Kidney (tissue), 14 donors: ENCODE measurements around the gene RAP1A. TPM values are rescaled to one million over a fixed set of nuclear protein-coding genes. Genes with fewer than 3 reads are reported as not detected.

Experiments
- DNase-seq, 5 donors: peaks; one replicate each; pipeline ENCODE4 v3.0.0-alpha.2; 2013 to 2020
- FAIRE-seq: peaks from 2 replicates; lab custom pipeline; 2012; peaks lifted over from hg19 to GRCh38; lab: Jason Lieb, UNC
- H3K27ac ChIP-seq, 2 donors: one replicate each; pipeline ENCODE4 v1.7.0; 2013; ENCODE audit warnings: low read depth in 2 of 2, low read length in 2 of 2, inconsistent platforms in 1 of 2
- H3K27me3 ChIP-seq: one replicate; pipeline ENCODE4 v1.7.1; 2013; ENCODE audit warnings: low read length, inconsistent platforms; ENCODE audit not compliant: control insufficient read depth, insufficient read depth
- H3K36me3 ChIP-seq, 3 donors: one replicate each; pipeline versions ENCODE4 v1.7.0 to v1.7.1; 2013; ENCODE audit warnings: low read length in 3 of 3, control low read depth in 1 of 3, inconsistent platforms in 1 of 3; ENCODE audit not compliant: insufficient read depth in 3 of 3, control insufficient read depth in 2 of 3
- H3K4me1 ChIP-seq, 3 donors: one replicate each; pipeline versions ENCODE4 v1.7.0 to v1.7.1; 2013; ENCODE audit warnings: low read length in 3 of 3, inconsistent platforms in 1 of 3, low read depth in 1 of 3; ENCODE audit not compliant: control insufficient read depth in 2 of 3, insufficient read depth in 2 of 3
- H3K4me3 ChIP-seq, 3 donors: one replicate each; pipeline versions ENCODE4 v1.7.0 to v1.8.1; 2013; ENCODE audit warnings: low read length in 3 of 3, control low read depth in 1 of 3, inconsistent platforms in 1 of 3
- H3K9ac ChIP-seq, 3 donors: one replicate each; pipeline versions ENCODE4 v1.7.0 to v1.7.1; 2013; ENCODE audit warnings: low read length in 3 of 3, control low read depth in 1 of 3, inconsistent platforms in 1 of 3
- H3K9me3 ChIP-seq, 3 donors: one replicate each; pipeline versions ENCODE4 v1.7.0 to v1.7.1; 2013; ENCODE audit warnings: low read length in 3 of 3, control low read depth in 1 of 3, inconsistent platforms in 1 of 3; ENCODE audit not compliant: control insufficient read depth in 2 of 3, insufficient read depth in 1 of 3
- CTCF ChIP-seq: IDR thresholded peaks from 3 replicates; pipeline ENCODE4 v1.5.1; 2012; ENCODE audit warnings: mild to moderate bottlenecking, moderate library complexity, borderline replicate concordance; ENCODE audit not compliant: insufficient read depth; ENCODE audit errors: extremely low read depth
- intact Hi-C: fragments of 100-400 bp; cut with DNase I; formaldehyde crosslinking; loops from one replicate; pipeline ENCODE4 v1.11.1; 2022
- polyA plus RNA-seq: library from polyadenylated mRNA; stranded (reverse); fragments of 350-450 nt; fragmentation: Illumina TruSeq; extraction: RNeasy Lipid Tissue Mini Kit (QIAGEN cat#74804); gene quantifications from one replicate; pipeline ENCODE4 v1.2.3, GENCODE V29; 2014; ENCODE audit warnings: low read depth, low replicate concordance; ENCODE audit not compliant: insufficient read depth
- total RNA-seq: library from RNA; stranded (reverse); fragmentation: NEBNext Ultra II Directional; extraction: Animal tissue kit (Norgen Biotek cat#: 25700); gene quantifications from one replicate; pipeline ENCODE4 v1.2.1, GENCODE V29; 2021
- donor health status: control.
- donor health status: control.
- donor health status: control.
- donor health status: control.
- donor health status: control.
- donor health status: DM: yes; HTN: yes; CAD: no.
- donor health status: Normal renal cell carcinoma (clear cell type).

RAP1A gene
- total and polyA plus RNA-seq, 2 donors from 2014 or later: 55.8 to 91.3 TPM

- H3K4me3 ChIP-seq: no peak overlapping the region
- no peak for DNase-seq
- H3K36me3 ChIP-seq: no peaks in the 10 kb centered on the region
- H3K4me1 ChIP-seq: peaks cover 0 to 12% (median 5%) of the 10 kb centered on the region in 3 donors
- no peak for TF ChIP-seq CTCF
- H3K9me3 ChIP-seq: no peaks in the 10 kb centered on the region
- no peak for FAIRE-seq
- H3K27me3 ChIP-seq: no peaks in the 10 kb centered on the region
- H3K27ac ChIP-seq: peak overlapping the region; percentile 11 to 77
- peak overlapping the region in 1 of 3 donors; percentile 68 for H3K9ac ChIP-seq
- intact Hi-C loops: no loop called here
Measured at GRCh38 chr1:111591937-111592336, 27.7 kb upstream of the RAP1A start.

- peak overlapping the region in 1 of 3 donors; percentile 68 for H3K9ac ChIP-seq
- H3K36me3 ChIP-seq: no peaks in the 10 kb centered on the region
- H3K4me3 ChIP-seq: peak overlapping the region in 1 of 3 donors; percentile 21
- no peak for FAIRE-seq
- no peaks in the 10 kb centered on the region for H3K27me3 ChIP-seq
- intact Hi-C loops: no loop called here
- H3K9me3 ChIP-seq: no peaks in the 10 kb centered on the region
- H3K27ac ChIP-seq: peak overlapping the region; percentile 49 to 77
- H3K4me1 ChIP-seq: peaks cover 0 to 12% (median 5%) of the 10 kb centered on the region in 3 donors
- TF ChIP-seq CTCF: no peak
- peak; percentile 32 to 96 (median 50) for DNase-seq
Measured at GRCh38 chr1:111592389-111593361, 26.9 kb upstream of the RAP1A start.

- TF ChIP-seq CTCF: no peak
Measured at GRCh38 chr1:111593403-111594305, 25.9 kb upstream of the RAP1A start.

More at GRCh38 chr1:111593403-111594305, 25.9 kb upstream of the RAP1A start:
- H3K27me3 ChIP-seq: no peaks in the 10 kb centered on the region
- H3K4me3 ChIP-seq: no peak overlapping the region
- no peak overlapping the region for H3K9ac ChIP-seq
- peak overlapping the region; percentile 49 to 77 for H3K27ac ChIP-seq
- intact Hi-C loops: no loop called here
- DNase-seq (peak in 2 of 5 donors; percentile 21 to 30), FAIRE-seq (no peak)
- no peaks in the 10 kb centered on the region for H3K36me3 ChIP-seq
- H3K4me1 ChIP-seq: peaks cover 0 to 12% (median 5%) of the 10 kb centered on the region in 3 donors
- no peaks in the 10 kb centered on the region for H3K9me3 ChIP-seq
